Measurements from ENCODE around the gene GAREM2.

DNA sequence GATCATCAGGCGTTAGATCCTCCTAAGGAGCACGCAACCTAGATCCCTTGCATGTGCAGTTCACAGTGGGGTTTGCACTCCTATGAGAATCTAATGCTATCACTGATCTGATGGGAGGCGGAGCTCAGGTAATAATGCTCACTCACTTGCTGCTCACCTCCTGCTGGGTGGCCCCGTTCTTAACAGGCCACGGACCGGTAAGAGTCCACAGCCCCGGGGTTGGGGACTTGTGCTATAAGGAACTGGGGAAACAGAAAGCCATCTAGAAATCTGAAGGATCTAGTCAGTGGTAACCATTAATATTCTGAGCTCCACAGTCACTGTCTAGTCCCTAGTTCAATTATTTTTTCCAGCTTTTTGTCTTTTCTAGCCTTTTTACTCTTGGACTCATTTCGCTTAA, 44.7 kb upstream of the GAREM2 start:
- no peak for TF ChIP-seq CTCF (IDR thresholded peaks at IDR 0.05; ENCODE audit: low read depth, low read length)
- TF ChIP-seq EZH2phosphoT487 (IDR thresholded peaks at IDR 0.05; ENCODE audit: low read depth), result no peak

Measured in OCI-LY3 (cell line).